Loucy (cell line): ENCODE data around the gene MARVELD1.

Experiments used
- CTCF ChIP-seq: fragments of 200-600 bp; sonication (generic); conservative IDR thresholded peaks from 2 replicates; pipeline ENCODE4 v1.5.1; 2014; ENCODE audit warnings: mild to moderate bottlenecking, antibody characterized with exemption, low read length
- EZH2phosphoT487 ChIP-seq: fragments of 200-600 bp; IDR thresholded peaks from 2 replicates; pipeline ENCODE4 v1.6.1; 2018; ENCODE audit warnings: antibody characterized with exemption, mild to moderate bottlenecking, moderate library complexity, borderline replicate concordance

GRCh38 chr10:97683556-97684367, 29.8 kb upstream of the MARVELD1 start:
- TF ChIP-seq CTCF (no peak), EZH2phosphoT487 (no peak)
